K562 (cell line): ENCODE results near the gene DYSF.

Experiments used
- ADNP ChIP-seq: fragments of 200-800 bp; sonication (Bioruptor generic); IDR thresholded peaks from 2 replicates; pipeline ENCODE4 v1.6.1; 2016; ENCODE audit warnings: missing genetic modification characterization, missing compliant biosample characterization
- CTCF ChIP-seq, 3 experiments: IDR thresholded peaks in 2 of 3; conservative IDR thresholded peaks in 1 of 3; 2 replicates each; pipeline ENCODE4 v1.5.1; 2011 to 2012; ENCODE audit warnings: low read length in 3 of 3, mild to moderate bottlenecking in 3 of 3, control low read depth in 2 of 3, improper control_type of control experiment in 1 of 3, inconsistent platforms in 1 of 3, low read depth in 1 of 3, mixed read lengths in 1 of 3, moderate library complexity in 1 of 3; ENCODE audit not compliant: insufficient read depth in 2 of 3
- E4F1 ChIP-seq: fragments of 250-450 bp; sonication (Bioruptor Pico); IDR thresholded peaks from 2 replicates; pipeline ENCODE4 v1.5.0; 2021; ENCODE audit warnings: mild to moderate bottlenecking, borderline replicate concordance
- ELK1 ChIP-seq: sonication (generic); formaldehyde crosslinking; IDR thresholded peaks from 2 replicates; pipeline ENCODE4 v1.8.1; 2022; ENCODE audit warnings: missing genetic modification reagents
- FOXJ3 ChIP-seq: sonication (generic); formaldehyde crosslinking; IDR thresholded peaks from 2 replicates; pipeline ENCODE4 v1.4.0; 2020; ENCODE audit warnings: mild to moderate bottlenecking, missing genetic modification reagents
- GATA2 ChIP-seq: sonication (generic); formaldehyde crosslinking; IDR thresholded peaks from 2 replicates; pipeline ENCODE4 v1.4.0; 2020; ENCODE audit warnings: mild to moderate bottlenecking, missing genetic modification reagents
- MXD1 ChIP-seq: fragments of 250-450 bp; sonication (Bioruptor Pico); IDR thresholded peaks from 2 replicates; pipeline ENCODE4 v1.8.0; 2021; ENCODE audit warnings: borderline replicate concordance, mild to moderate bottlenecking, moderate library complexity; ENCODE audit not compliant: poor library complexity, severe bottlenecking
- PCBP1 ChIP-seq: fragments of 200-400 bp; formaldehyde crosslinking; IDR thresholded peaks from 2 replicates; pipeline ENCODE4 v1.6.1; 2018; ENCODE audit warnings: mild to moderate bottlenecking, low read depth, low read length; ENCODE audit not compliant: poor library complexity, severe bottlenecking
- ZNF140 ChIP-seq: fragments of 250-450 bp; sonication (Bioruptor Pico); IDR thresholded peaks from 2 replicates; pipeline ENCODE4 v1.8.0; 2021; ENCODE audit warnings: moderate library complexity, mild to moderate bottlenecking, inconsistent platforms

GRCh38 chr2:71559080-71559827 is 105.9 kb downstream of the DYSF start:
- TF ChIP-seq E4F1 = no peak
- TF ChIP-seq GATA2 (CRISPR knock-in tag) = no peak
- no peak for TF ChIP-seq ZNF140 (CRISPR knock-in tag)
- TF ChIP-seq FOXJ3 (CRISPR knock-in tag) = no peak
- no peak for TF ChIP-seq CTCF (IDR thresholded peaks at IDR 0.05 in 2 of 3, conservative IDR thresholded peaks at IDR 0.05 in 1 of 3; ENCODE audit: insufficient read depth in 2 of 3, low read depth in 1 of 3, low read length in 3 of 3)
- no peak for TF ChIP-seq PCBP1
- no peak for TF ChIP-seq ADNP (tag)
- TF ChIP-seq MXD1 (CRISPR knock-in tag) = no peak
- TF ChIP-seq ELK1 = no peak
